ENCODE data around the gene BIRC2. TPM values are rescaled to one million over a fixed set of nuclear protein-coding genes. Genes with fewer than 3 reads are reported as not detected.

Gene BIRC2
- total and polyA plus RNA-seq, 3 experiments from 2014 or later, result 35.2 to 42.8 (median 40.3) TPM

DNA sequence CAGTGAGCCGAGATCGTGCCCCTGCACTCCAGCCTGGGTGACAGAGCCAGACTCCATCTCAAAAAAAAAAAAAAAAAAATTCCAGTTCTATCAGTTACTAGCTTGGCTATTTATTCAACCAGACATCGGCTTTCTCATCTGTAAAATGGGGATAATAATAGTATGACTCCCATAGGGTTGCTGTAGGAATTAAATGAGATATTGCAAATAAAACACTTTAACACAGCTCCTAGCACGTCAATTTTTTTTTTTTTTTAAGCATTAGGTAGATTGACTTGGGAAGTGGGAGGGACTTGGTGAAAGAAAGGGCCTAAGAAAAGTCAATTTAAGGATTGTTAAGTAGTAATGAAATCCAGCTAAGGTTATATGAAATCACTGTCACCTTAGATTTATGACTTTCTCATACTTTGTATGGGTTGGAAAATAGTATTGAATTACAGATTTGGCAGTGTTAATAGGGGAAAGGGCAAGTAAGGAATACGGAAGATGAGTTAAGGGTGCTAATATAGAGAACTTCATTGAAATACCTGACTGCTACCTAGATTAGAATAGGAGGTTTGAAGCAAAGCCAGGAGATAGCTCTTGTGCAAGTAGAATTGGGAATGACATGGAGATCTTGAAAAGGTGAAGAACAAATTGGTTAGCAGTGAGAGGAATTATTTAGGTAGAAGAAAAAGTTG, 28.8 kb downstream of the BIRC2 start:
- DNase-seq, result no peak
- Histone ChIP-seq H3K4me3 (ENCODE audit: low read length) (no peak overlapping the region), H3K27ac (ENCODE audit: low read depth, low read length) (no peak overlapping the region), H3K4me1 (ENCODE audit: insufficient read depth, low read length) (peaks cover 13% of the 10 kb centered on the region), H3K27me3 (ENCODE audit: insufficient read depth, low read length, poor library complexity, severe bottlenecking) (no peaks in the 10 kb centered on the region), H3K36me3 (ENCODE audit: insufficient read depth, low read length) (peaks cover 25% of the 10 kb centered on the region), H3K9me3 (ENCODE audit: low read length) (no peaks in the 10 kb centered on the region)
- peaks cover 0 to 67% (median 24%) of the 10 kb centered on the region in 3 donors for H3K36me3 Mint-ChIP-seq
- CTCF ChIA-PET, result interaction anchor here (1.2 to 2.8 kb wide), 4 partner anchors 9 to 120 kb away, joined by 3 to 11 read pairs (median 3); no protein-coding TSS in a partner anchor
- POLR2A ChIA-PET, result interaction anchor here (0.6 kb wide), 1 partner anchor 17 kb away, joined by 3 read pairs; no protein-coding TSS in a partner anchor
- H3K27ac Mint-ChIP-seq, result peak overlapping the region in 4 of 8 donors; percentile 6 to 41 (median 25)
- H3K9me3 Mint-ChIP-seq, result no peaks in the 10 kb centered on the region
- H3K4me1 Mint-ChIP-seq, result peaks cover 16 to 31% (median 28%) of the 10 kb centered on the region in 3 donors
- H3K4me3 Mint-ChIP-seq, result no peak overlapping the region
- H3K27me3 Mint-ChIP-seq, result no peaks in the 10 kb centered on the region

DNA sequence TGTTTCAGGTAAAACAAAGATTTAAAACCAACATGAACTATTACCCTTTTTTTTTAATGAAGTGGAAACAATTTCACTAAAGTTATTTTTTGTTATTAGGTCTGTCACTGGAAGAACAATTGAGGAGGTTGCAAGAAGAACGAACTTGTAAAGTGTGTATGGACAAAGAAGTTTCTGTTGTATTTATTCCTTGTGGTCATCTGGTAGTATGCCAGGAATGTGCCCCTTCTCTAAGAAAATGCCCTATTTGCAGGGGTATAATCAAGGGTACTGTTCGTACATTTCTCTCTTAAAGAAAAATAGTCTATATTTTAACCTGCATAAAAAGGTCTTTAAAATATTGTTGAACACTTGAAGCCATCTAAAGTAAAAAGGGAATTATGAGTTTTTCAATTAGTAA, 30.9 kb downstream of the BIRC2 start:
- CTCF ChIA-PET, result no interaction called here
- no peaks in the 10 kb centered on the region for H3K27me3 Mint-ChIP-seq
- H3K4me1 Mint-ChIP-seq, result peaks cover 10 to 25% (median 21%) of the 10 kb centered on the region in 3 donors

DNA sequence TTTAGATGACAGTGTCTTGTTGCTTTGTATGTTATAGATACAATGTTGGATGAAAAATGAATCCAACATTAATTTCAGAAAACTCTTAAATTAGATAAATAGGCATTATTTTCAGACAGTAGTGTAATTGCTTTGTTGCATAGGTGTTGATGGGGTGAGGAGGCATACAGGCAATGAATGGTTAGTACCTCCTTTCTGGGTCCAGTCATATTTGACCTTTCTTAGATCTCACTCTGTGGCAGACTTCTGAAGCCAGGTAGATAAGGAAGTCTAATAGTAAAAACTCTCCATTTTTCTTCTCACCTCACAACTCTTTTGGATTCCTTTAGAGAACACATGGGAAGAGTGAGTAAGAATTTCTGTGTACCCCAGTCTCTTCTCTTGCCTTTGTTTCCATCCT, 31.8 kb downstream of the BIRC2 start:
- peaks cover 9 to 25% (median 21%) of the 10 kb centered on the region in 3 donors for H3K4me1 Mint-ChIP-seq
- no peaks in the 10 kb centered on the region for H3K27me3 Mint-ChIP-seq
- H3K4me3 ChIP-seq (ENCODE audit: low read length), result no peak overlapping the region
- ChIA-PET CTCF (interaction anchor here (4.5 kb wide), 1 partner anchor 12 kb away, joined by 31 read pairs; no protein-coding TSS in a partner anchor), POLR2A (no interaction called here)
- H3K9me3 ChIP-seq (ENCODE audit: low read length), result no peaks in the 10 kb centered on the region
- H3K36me3 ChIP-seq (ENCODE audit: insufficient read depth, low read length), result peaks cover 25% of the 10 kb centered on the region
- peaks cover 13% of the 10 kb centered on the region for H3K4me1 ChIP-seq (ENCODE audit: insufficient read depth, low read length)
- H3K27ac ChIP-seq (ENCODE audit: low read depth, low read length), result no peak overlapping the region
- no peak overlapping the region for H3K27ac Mint-ChIP-seq
- H3K4me3 Mint-ChIP-seq, result no peak overlapping the region
- no peaks in the 10 kb centered on the region for H3K9me3 Mint-ChIP-seq
- DNase-seq, result no peak
- no peaks in the 10 kb centered on the region for H3K27me3 ChIP-seq (ENCODE audit: insufficient read depth, low read length, poor library complexity, severe bottlenecking)
- peaks cover 0 to 79% (median 30%) of the 10 kb centered on the region in 3 donors for H3K36me3 Mint-ChIP-seq

More for the DNA sequence above, 30.9 kb downstream of the BIRC2 start:
- Histone ChIP-seq H3K27me3 (ENCODE audit: insufficient read depth, low read length, poor library complexity, severe bottlenecking) (no peaks in the 10 kb centered on the region), H3K36me3 (ENCODE audit: insufficient read depth, low read length) (peaks cover 25% of the 10 kb centered on the region), H3K27ac (ENCODE audit: low read depth, low read length) (no peak overlapping the region), H3K9me3 (ENCODE audit: low read length) (no peaks in the 10 kb centered on the region), H3K4me3 (ENCODE audit: low read length) (no peak overlapping the region), H3K4me1 (ENCODE audit: insufficient read depth, low read length) (peaks cover 13% of the 10 kb centered on the region)
- no peak for DNase-seq
- no peak overlapping the region for H3K27ac Mint-ChIP-seq
- H3K9me3 Mint-ChIP-seq, result no peaks in the 10 kb centered on the region
- peaks cover 0 to 72% (median 26%) of the 10 kb centered on the region in 3 donors for H3K36me3 Mint-ChIP-seq
- POLR2A ChIA-PET, result no interaction called here
- no peak overlapping the region for H3K4me3 Mint-ChIP-seq

DNA sequence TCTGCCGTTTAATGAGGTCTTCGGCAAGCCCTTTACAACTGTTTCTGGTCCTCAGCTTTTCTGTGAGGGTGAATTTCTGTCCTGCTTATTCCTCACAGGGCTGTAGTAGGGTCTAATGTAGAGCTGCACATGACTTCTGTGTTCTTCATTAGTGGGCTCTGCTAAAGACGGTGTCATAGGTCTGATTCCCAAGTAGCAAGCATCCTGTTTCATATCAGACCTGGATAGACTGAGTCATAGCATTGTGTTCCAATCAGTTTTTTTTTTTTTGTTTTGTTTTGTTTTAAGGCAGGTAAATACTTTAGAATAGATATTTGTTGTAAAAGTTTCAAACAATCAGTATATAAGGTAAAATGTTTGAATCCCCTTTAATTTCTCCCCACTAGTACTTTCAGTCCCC, 35.4 kb downstream of the BIRC2 start:
- H3K9me3 Mint-ChIP-seq, result no peaks in the 10 kb centered on the region
- CTCF ChIA-PET, result interaction anchor here (1.5 to 4.5 kb wide), 2 partner anchors 9 to 48 kb away, joined by 3 to 31 read pairs; no protein-coding TSS in a partner anchor

DNA sequence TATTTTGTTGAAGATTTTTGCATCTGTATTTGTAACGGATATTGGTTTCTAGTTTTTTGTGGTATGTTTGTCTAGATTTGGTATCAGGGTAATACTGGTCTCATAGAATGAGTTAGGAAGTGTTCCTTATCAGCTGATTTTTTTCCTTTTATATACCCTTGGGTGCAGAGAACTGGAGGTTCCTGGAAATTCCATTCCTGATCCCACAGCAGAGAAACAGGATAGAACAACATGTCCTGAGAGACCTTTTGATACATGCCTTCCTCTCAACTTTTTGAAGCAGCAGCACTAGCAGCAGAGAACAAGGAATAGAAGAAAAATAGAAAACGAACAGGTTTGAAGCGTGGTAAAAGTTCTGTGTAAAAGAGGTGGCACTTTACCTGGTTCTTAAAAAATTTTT, 36.8 kb downstream of the BIRC2 start:
- H3K4me3 Mint-ChIP-seq, result no peak overlapping the region
- no peaks in the 10 kb centered on the region for H3K27me3 ChIP-seq (ENCODE audit: insufficient read depth, low read length, poor library complexity, severe bottlenecking)
- no peak overlapping the region for H3K27ac ChIP-seq (ENCODE audit: low read depth, low read length)
- CTCF ChIA-PET, result no interaction called here
- peaks cover 6% of the 10 kb centered on the region for H3K36me3 ChIP-seq (ENCODE audit: insufficient read depth, low read length)
- H3K36me3 Mint-ChIP-seq, result peaks cover 0 to 77% (median 24%) of the 10 kb centered on the region in 3 donors
- H3K27me3 Mint-ChIP-seq, result no peaks in the 10 kb centered on the region
- no peak overlapping the region for H3K4me3 ChIP-seq (ENCODE audit: low read length)
- POLR2A ChIA-PET, result no interaction called here
- H3K9me3 Mint-ChIP-seq, result no peaks in the 10 kb centered on the region
- peaks cover 6 to 22% (median 12%) of the 10 kb centered on the region in 3 donors for H3K4me1 Mint-ChIP-seq
- no peaks in the 10 kb centered on the region for H3K9me3 ChIP-seq (ENCODE audit: low read length)
- H3K4me1 ChIP-seq (ENCODE audit: insufficient read depth, low read length), result peaks cover 4% of the 10 kb centered on the region
- H3K27ac Mint-ChIP-seq, result peak overlapping the region in 1 of 8 donors; percentile 3
- no peak for DNase-seq

More for the DNA sequence above, 35.4 kb downstream of the BIRC2 start:
- H3K4me1 ChIP-seq (ENCODE audit: insufficient read depth, low read length), result peaks cover 4% of the 10 kb centered on the region
- Mint-ChIP-seq H3K4me1 (peaks cover 6 to 22% (median 12%) of the 10 kb centered on the region in 3 donors), H3K27ac (peak overlapping the region in 1 of 8 donors; percentile 88), H3K27me3 (no peaks in the 10 kb centered on the region), H3K36me3 (peaks cover 0 to 84% (median 23%) of the 10 kb centered on the region in 3 donors), H3K4me3 (no peak overlapping the region)
- no peak overlapping the region for H3K27ac ChIP-seq (ENCODE audit: low read depth, low read length)
- no peak overlapping the region for H3K4me3 ChIP-seq (ENCODE audit: low read length)
- H3K9me3 ChIP-seq (ENCODE audit: low read length), result no peaks in the 10 kb centered on the region
- POLR2A ChIA-PET, result no interaction called here
- no peak for DNase-seq
- no peaks in the 10 kb centered on the region for H3K27me3 ChIP-seq (ENCODE audit: insufficient read depth, low read length, poor library complexity, severe bottlenecking)
- peaks cover 19% of the 10 kb centered on the region for H3K36me3 ChIP-seq (ENCODE audit: insufficient read depth, low read length)

DNA sequence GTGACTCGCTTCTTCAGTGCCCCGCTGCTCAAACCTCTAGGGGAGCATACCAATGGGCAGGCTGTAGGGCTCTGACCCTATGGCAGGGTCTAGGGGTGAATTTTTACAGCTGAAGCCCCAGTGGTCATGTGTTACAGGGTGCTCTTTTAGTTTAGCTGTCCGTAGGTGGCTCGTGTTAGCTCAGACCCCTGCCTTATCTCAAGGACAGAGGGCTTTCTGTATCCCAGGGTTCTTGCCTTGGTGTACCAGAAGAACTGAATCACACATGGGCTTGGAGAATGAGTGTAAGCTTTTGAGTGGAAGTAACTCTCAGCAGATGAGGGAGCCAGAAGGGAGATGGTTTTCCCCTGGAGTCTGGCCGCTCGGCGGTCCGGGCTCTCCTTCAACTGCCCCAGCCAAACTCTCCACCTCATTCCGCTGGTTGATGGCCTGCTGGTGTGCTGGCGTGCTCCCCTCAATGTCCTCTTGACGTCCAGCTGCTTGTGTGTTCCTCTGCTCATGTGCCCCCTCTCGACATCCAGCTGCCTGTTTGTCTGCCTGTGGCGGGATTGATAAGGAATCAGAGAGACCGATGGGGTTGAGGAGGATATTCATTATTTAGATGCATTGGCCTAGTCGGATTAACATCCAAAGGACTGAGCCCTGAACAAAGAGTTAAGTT, 37.5 kb downstream of the BIRC2 start:
- H3K4me1 Mint-ChIP-seq, result peaks cover 6 to 27% (median 12%) of the 10 kb centered on the region in 3 donors
- peaks cover 0 to 77% (median 23%) of the 10 kb centered on the region in 3 donors for H3K36me3 Mint-ChIP-seq
- H3K4me1 ChIP-seq (ENCODE audit: insufficient read depth, low read length), result peaks cover 4% of the 10 kb centered on the region
- no peaks in the 10 kb centered on the region for H3K27me3 Mint-ChIP-seq
- peaks cover 3% of the 10 kb centered on the region for H3K36me3 ChIP-seq (ENCODE audit: insufficient read depth, low read length)
- H3K9me3 ChIP-seq (ENCODE audit: low read length), result no peaks in the 10 kb centered on the region
- ChIA-PET CTCF (no interaction called here), POLR2A (no interaction called here)
- H3K4me3 ChIP-seq (ENCODE audit: low read length), result no peak overlapping the region
- no peaks in the 10 kb centered on the region for H3K27me3 ChIP-seq (ENCODE audit: insufficient read depth, low read length, poor library complexity, severe bottlenecking)
- H3K9me3 Mint-ChIP-seq, result no peaks in the 10 kb centered on the region
- peak overlapping the region in 2 of 8 donors; percentile 1 to 8 for H3K27ac Mint-ChIP-seq
- DNase-seq, result no peak
- peak overlapping the region; percentile 29 for H3K27ac ChIP-seq (ENCODE audit: low read depth, low read length)
- no peak overlapping the region for H3K4me3 Mint-ChIP-seq

DNA sequence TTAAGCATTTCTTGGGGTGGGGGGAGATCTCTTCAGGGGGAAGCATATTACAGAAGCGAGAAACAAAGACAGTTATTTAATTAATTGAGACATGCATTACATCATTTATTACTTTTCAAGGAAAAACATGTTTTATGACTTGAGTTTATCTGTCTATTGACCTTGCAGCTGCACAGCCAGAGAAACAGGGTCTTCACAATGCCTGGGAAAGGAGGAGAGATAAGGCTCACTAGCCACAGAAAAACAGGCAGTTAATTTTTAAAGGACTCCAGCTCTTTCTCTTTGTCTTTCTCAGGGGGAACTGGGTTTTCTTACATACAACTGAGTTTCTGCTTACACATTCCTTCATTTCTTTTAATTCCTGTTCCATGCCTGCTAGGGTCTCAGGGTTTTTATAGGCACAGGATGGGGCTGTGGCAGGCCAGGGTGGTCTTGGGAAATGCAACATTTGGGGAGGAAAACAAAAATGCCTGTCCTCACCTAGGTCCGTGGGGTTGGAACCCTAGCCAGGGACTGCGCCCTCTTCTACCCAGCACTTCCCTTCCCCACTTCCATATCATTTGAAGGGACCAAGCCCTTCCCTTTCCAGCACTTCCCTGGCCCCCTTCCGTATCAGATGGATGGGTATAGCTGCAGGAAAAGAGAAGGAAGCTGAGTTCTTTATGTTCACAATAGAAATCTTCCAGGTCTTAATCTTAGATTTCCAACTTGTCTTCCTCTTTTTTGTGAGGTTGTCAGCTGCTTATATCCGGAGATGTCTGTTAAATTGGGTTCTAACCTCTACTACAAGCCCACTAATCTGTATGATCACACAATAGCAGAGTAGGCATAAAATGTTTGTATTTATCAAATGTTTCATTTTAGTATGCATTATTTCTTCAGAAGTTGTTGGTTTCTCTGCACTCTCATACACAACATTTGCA, 38.3 kb downstream of the BIRC2 start:
- no peaks in the 10 kb centered on the region for H3K9me3 ChIP-seq (ENCODE audit: low read length)
- ChIA-PET CTCF (no interaction called here), POLR2A (no interaction called here)
- peaks cover 6 to 29% (median 14%) of the 10 kb centered on the region in 3 donors for H3K4me1 Mint-ChIP-seq
- H3K27ac Mint-ChIP-seq, result peak overlapping the region in 5 of 8 donors; percentile 1 to 78 (median 30)
- no peaks in the 10 kb centered on the region for H3K27me3 ChIP-seq (ENCODE audit: insufficient read depth, low read length, poor library complexity, severe bottlenecking)
- peaks cover 7% of the 10 kb centered on the region for H3K4me1 ChIP-seq (ENCODE audit: insufficient read depth, low read length)
- no peak overlapping the region for H3K4me3 Mint-ChIP-seq
- H3K36me3 Mint-ChIP-seq, result peaks cover 0 to 72% (median 21%) of the 10 kb centered on the region in 3 donors
- no peak overlapping the region for H3K4me3 ChIP-seq (ENCODE audit: low read length)
- H3K27ac ChIP-seq (ENCODE audit: low read depth, low read length), result peak overlapping the region; percentile 22
- H3K36me3 ChIP-seq (ENCODE audit: insufficient read depth, low read length), result no peaks in the 10 kb centered on the region
- DNase-seq, result no peak
- no peaks in the 10 kb centered on the region for H3K9me3 Mint-ChIP-seq
- no peaks in the 10 kb centered on the region for H3K27me3 Mint-ChIP-seq

Data from CD8-positive, alpha-beta memory T cell (primary cell).